Upper lobe of right lung (tissue), 1 donor: ENCODE results near the gene ELOVL7. TPM values are rescaled to one million over a fixed set of nuclear protein-coding genes. Genes with fewer than 3 reads are reported as not detected.

Experiments used
- ATAC-seq: fragments of 200-7000 bp; cut with Tn5 transposase; one replicate; pipeline ENCODE4 v1.9.1; 2020; ENCODE audit warnings: mild to moderate bottlenecking, moderate library complexity
- DNase-seq: peaks from one replicate; pipeline ENCODE4 v3.0.0-alpha.2; 2020
- H3K27ac ChIP-seq: fragments of 200-600 bp; one replicate; pipeline ENCODE4 v1.8.0; 2022
- H3K27me3 ChIP-seq: fragments of 200-600 bp; one replicate; pipeline ENCODE4 v1.8.0; 2022; ENCODE audit warnings: mild to moderate bottlenecking
- H3K36me3 ChIP-seq: fragments of 200-600 bp; one replicate; pipeline ENCODE4 v1.8.0; 2022
- H3K4me1 ChIP-seq: fragments of 200-600 bp; one replicate; pipeline ENCODE4 v1.8.0; 2022
- H3K4me3 ChIP-seq: fragments of 200-600 bp; one replicate; pipeline ENCODE4 v1.8.0; 2022; ENCODE audit warnings: mild to moderate bottlenecking
- H3K9me3 ChIP-seq: fragments of 200-600 bp; one replicate; pipeline ENCODE4 v1.8.0; 2022
- CTCF ChIP-seq: fragments of 200-600 bp; IDR thresholded peaks from one replicate; pipeline ENCODE4 v1.8.0; 2022; ENCODE audit warnings: antibody characterized with exemption
- intact Hi-C: fragments of 100-400 bp; cut with DNase I; formaldehyde crosslinking; loops from one replicate; pipeline ENCODE4 v1.11.0; 2022
- total RNA-seq: library from RNA; stranded (reverse); fragmentation: NEBNext Ultra II Directional; extraction: Animal tissue kit (Norgen Biotek cat#: 25700); gene quantifications from one replicate; pipeline ENCODE4 v1.2.1, GENCODE V29; 2021
- donor health status: DM: no; HTN: yes; CAD: no; lungs with severe emphysema.

ELOVL7 gene
- total RNA-seq, 1 donor from 2014 or later = 8.2 TPM

GRCh38 chr5:60705144-60705543 is 138.9 kb downstream of the ELOVL7 start:
- intact Hi-C loops = no loop called here
- DNase-seq = no peak
- Histone ChIP-seq H3K9me3 (no peaks in the 10 kb centered on the region), H3K27ac (no peak overlapping the region), H3K27me3 (no peaks in the 10 kb centered on the region), H3K4me1 (peaks cover 8% of the 10 kb centered on the region), H3K4me3 (no peak overlapping the region), H3K36me3 (no peaks in the 10 kb centered on the region)
- no peak for TF ChIP-seq CTCF
- ATAC-seq = no peak

- intact Hi-C loops = no loop called here
- no peaks in the 10 kb centered on the region for H3K36me3 ChIP-seq
These were observed 140.1 kb downstream of the ELOVL7 start for GRCh38 chr5:60703944-60704343.

More at GRCh38 chr5:60703944-60704343, 140.1 kb downstream of the ELOVL7 start:
- peaks cover 15% of the 10 kb centered on the region for H3K4me1 ChIP-seq
- ATAC-seq = no peak
- TF ChIP-seq CTCF = no peak
- DNase-seq = no peak
- no peaks in the 10 kb centered on the region for H3K9me3 ChIP-seq
- H3K4me3 ChIP-seq = no peak overlapping the region
- no peak overlapping the region for H3K27ac ChIP-seq
- no peaks in the 10 kb centered on the region for H3K27me3 ChIP-seq

Other genes with a start within 250 kb of the ELOVL7 start
- 0.20 TPM for gene DEPDC1B, start 144.1 kb downstream of the ELOVL7 start, total RNA-seq
- gene ERCC8, start 100.8 kb upstream of the ELOVL7 start, total RNA-seq = 9.1 TPM
- 17.9 TPM for gene NDUFAF2, start 100.9 kb upstream of the ELOVL7 start, total RNA-seq